Amniotic epithelial cell (primary cell): ENCODE measurements around the gene CHEK1.

Source experiments
- DNase-seq: peaks from one replicate; pipeline ENCODE4 v3.0.0-alpha.2; 2010; ENCODE audit warnings: low read depth

Gene CHEK1

DNA sequence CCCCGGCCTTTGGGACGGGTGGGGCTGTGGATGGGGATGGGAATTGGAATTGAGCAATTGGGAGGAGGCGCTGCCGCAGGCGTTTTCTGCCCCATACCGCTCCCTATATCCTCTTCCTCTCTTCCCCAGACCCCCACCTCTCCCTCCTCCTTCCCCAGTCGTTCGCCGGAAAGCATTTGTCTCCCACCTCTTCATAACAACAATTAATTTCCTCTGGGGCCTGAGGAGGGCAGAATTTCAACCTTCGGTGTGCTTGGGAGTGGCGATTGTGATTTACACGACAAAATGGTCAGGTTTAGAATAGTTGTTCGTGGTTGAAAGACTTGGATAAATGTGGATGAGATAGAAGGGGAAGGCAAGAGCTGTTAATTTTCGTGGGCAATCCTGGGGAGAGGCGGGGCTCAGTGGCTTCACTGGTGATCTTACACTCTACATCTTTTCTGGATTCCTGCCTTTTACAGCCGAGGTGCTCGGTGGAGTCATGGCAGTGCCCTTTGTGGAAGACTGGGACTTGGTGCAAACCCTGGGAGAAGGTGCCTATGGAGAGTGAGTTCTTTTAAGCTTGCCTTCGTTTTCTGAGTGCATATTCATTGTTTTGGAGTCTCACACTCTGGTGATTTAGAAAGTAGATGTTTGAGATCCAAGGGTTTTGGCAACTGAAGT lies 1.5 kb downstream of the CHEK1 start:
- DNase-seq, result peak; percentile 73

DNA sequence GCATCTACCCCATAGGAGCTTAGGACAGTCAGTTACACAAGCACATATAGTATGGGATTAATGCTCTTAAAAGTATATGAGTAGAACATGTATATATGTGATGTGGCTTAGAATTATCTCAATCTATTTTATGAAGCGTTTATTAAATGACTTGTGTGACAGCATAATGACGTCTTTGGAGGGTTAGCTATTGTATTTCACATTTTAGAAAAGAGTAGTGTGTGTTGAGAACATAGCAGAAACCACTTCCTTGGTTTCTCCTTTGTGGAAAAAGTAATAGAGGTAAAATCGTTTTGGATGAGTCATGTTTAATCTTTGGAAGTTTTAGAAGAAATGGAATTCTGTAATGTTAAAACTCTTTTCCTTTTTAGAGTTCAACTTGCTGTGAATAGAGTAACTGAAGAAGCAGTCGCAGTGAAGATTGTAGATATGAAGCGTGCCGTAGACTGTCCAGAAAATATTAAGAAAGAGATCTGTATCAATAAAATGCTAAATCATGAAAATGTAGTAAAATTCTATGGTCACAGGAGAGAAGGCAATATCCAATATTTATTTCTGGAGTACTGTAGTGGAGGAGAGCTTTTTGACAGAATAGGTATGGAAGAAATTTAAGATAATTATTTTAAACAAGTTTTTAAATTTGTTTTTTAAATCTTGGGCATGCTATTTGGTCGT lies 2.4 kb downstream of the CHEK1 start:
- no peak for DNase-seq

DNA sequence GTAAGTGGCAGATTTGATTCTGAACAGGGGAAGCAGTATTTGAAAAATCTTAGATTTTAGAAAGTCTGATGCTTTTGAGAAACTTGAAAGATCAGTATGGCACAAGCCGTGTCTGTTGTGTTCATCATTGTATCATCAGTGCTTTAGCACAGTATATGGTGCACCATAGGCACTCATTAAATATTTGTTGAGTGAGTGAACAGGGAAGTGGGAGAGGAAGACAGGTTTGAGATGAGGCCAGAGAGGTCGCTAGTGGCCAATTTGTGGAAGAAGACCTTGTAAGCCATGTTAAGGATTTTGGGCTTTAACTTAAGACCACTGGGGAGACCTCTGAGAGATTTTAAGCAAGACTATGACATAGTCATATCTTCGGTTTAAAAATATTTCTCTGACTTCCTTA lies 12.9 kb downstream of the CHEK1 start:
- DNase-seq, result no peak

DNA sequence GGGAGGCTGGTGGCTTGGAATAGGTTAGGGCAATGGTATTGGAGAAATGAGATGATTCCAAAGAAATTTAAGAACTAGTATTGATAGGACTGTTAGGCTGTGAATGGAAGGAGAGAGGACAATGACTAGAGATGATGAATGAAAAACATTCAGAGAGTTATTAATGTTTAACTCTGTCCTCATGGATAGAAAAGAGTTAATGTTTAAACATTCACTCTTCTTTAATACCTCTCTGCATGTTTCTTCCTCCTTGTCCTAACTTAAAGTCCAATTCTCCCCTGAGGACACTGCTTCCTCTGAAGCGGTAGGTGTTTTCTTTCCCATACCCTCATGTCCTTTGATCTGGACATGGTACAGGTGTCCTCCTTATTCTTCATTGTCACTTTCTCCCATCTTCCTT lies 13.4 kb downstream of the CHEK1 start:
- DNase-seq, result no peak

DNA sequence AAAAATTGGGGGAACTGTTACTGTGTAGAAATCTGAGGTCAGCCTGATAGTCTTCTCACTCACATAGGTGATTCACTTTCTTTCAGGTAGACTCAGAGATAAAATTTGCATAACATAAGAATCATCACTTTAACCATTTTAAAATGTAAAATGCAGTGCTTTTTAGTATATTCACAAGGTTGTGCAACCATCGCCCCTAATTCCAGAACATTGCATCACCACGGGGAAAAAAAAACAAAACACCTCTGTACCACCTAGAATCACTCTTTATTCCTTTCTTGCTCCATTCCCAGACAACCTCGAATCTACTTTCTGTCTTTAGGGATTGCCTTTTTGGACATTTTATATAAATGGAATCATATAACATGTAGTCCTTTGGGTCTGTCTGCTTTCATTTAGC lies 20.9 kb downstream of the CHEK1 start:
- DNase-seq, result no peak

DNA sequence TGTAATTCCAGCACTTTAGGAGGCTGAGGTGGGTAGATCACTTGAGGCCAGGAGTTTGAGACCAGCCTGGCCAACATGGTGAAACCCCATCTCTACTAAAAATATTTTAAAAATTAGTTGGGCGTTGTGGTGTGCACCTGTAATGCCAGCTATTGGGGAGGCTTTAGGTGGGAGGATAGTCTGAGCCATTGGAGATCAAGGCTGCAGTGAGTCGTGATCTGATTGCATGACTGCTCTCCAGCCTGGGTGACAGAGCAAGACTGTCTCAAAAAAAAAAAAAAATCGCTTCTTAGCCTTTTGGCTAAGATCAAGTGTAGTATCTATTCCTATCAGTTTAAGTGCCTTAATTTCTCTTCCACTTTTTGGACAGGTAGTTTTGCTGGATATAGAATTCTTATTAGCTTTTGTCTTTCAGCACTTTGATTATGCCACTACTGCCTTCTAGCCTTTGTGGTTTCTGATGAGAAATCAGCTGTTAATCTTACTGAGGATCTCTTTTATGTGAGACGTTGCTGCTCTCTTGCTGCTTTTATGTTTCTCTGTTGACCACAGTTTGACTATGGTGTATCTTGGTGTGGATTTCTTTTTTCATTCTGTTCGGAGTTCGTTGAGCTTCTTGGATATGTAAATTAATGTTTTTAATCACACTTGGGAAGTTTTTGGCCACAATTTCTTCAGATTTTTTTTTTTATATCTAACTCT lies 24.7 kb downstream of the CHEK1 start:
- no peak for DNase-seq

DNA sequence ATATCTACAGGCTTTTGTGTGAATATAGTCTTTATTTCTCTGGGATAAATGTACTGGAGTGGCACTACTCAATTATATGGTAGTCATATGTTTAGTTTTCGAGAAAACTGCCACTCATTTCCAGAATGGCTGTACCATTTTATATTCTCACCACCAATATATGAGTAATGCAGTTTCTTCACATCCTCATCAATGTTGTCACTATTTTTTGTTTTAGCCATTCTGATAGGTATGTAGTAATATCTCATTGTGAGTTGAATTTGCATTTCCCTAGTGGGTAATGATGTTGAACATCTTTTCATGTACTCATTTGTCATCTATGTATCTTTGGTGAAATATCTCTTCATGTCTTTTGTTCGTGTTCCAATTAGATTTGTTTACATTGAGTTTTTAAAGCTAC lies 37.7 kb downstream of the CHEK1 start:
- no peak for DNase-seq

DNA sequence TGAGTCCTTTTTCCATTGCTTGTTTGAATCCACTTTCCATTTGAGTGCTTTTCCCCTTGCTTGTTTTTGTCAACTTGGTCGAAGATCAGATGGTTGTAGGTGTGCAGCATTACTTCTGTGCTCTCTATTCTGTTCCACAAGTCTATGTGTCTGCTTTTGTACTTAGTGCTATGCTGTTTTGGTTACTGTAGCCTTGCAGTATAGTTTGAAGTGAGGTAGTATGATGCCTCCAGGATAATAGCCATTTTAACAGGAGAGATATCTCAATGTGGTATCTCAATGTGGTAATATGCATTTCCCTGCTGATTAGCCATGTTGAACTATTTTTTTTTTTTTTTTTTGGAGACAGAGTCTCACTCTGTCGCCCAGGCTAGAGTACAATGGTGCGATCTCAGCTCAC lies 38.9 kb downstream of the CHEK1 start:
- peak; percentile 54 for DNase-seq

DNA sequence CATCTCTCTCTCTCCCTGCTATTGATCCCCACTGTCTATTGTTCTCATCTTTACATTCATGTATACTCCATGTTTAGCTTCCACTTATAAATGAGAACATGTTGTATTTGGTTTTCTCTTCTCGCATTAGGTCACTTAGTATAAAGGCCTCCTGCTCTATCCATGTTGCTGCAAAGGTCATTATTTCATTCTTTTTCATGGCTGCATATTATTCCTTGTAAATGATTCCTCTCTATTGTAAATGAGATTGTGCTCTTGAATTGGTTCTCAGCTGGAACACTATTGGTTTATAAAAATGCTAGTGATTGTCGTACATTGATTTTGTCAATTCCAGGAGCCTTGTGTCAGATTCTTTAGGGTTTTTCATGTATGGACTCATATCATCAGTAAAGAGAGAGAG lies 42.2 kb downstream of the CHEK1 start:
- no peak for DNase-seq

DNA sequence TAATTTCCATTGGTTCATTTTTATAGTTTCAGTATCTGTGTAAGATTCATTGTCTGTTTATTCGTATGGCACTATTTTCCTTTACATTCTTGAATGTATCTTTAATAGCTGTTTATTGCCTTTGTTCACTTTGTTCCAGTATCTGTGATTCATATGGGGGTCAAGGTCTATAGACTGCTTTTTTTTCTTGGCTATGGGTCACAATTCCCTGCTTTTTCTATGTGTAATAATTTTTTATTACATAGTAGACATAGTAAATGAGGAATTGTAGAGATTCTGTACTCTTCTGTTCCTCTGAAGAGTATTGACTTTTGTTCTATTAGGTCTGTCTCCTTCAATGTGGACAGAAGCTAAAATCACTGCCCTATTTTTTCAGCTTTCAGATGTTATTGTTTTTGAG lies 45.2 kb downstream of the CHEK1 start:
- DNase-seq, result no peak

DNA sequence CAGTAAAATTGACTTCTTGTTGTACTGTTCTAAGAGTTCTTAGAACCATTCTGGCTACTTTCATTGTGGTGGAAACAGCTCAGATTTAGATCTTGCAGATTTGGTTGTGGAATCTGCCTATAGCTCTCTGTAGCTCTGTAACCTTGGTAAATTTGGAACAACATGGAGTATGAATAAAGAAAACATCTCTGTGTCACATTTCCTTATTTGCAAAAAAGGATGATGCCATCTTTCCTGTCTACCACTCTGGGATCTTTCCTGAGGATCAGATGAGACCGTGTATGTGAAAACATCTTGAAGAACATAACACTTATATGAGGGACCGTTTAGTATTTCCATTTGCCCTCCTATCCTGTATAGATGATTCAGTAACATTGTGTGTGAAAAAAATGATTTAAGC lies 46.6 kb downstream of the CHEK1 start:
- DNase-seq, result no peak

DNA sequence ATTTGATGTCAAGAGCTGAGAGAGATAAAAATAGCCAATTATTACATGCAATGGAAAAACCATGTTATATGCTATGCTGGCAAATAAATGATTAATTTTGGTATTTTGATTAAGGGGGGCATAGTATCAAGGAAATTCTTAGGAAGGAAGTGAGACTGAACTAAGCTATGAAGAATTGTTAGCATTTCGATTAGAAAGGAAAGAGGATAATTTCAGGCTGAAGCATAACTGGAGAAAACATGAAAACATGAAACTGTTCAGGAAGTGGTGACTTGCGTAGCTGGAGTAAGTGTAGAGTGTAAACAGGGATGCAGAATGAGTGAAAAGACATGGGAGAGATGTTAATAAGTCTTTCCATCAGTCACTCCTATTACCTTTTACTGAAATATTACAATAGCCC lies 49.2 kb downstream of the CHEK1 start:
- no peak for DNase-seq

DNA sequence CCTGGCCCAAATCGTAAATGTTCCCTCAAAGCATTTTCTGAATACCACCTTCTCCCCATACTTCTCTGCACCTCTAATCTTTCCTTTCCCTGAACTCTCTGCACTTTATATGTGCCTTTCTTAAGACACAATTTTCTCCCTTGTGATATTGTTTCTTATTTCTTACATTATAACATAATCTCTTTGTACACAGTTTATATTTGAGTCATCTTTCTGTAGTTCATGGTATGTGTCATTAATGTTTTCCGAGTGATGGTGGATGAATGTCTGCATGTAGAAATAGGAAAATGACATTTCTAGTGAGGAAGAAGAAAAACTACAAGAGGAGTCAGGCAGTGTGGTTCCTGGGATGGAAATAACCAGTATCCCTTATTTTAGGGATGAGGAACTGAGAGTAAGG lies 50.2 kb downstream of the CHEK1 start:
- peak; percentile 12 for DNase-seq

DNA sequence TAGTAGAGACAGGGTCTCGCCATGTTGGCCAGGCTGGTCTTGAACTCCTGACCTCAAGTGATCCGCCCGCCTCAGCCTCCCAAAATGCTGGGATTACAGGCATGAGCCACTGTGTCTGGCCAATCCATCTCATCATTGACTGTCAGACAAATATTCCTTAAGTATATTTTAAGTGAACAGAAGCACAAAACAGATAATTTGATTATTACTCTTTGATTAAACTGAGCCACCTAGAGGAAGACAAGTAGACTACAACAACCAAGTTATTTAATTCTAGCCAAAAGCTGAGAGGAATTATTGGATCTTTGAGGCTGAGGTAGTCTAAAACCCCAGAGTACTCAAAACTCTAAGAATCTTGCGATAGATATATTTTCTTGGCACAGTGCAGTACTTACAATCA lies 54.4 kb downstream of the CHEK1 start:
- DNase-seq, result no peak

DNA sequence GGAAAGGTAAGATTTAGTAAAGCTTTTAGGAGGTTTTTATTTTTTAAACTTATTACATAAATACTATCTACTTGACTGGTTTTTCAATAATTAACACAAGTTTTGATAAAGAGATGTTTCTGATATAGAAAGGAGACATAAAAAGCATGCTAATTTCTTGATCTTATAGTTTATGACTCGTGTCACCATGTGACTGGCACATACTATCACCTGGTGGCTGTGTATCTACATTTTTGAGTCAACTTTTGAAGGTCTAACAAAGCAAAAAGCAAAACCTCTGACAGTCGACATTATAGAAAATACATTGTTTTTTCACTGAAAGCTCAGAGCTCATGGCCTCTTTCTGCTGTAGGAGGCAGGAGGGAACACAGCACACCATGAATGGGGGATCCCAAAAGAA lies 54.9 kb downstream of the CHEK1 start:
- no peak for DNase-seq

DNA sequence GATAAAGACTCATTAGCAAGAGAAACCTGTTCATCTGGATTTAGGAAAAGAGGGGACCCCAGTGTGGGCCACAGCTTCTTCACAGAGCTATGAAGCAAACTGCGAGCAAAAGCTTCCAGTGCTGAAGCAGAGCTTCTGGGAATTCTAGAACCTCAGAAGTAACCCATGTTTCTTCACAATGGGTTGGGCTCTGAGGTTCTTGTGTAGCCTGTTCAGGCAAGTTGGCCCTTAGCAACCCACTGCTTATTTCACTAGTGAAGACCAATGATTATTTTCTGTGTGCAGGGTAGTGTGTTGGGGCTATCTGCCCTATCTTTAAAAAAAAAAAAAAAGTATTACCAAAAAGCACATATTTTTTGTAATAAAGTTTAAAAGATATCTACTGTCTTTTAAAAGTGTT lies 55.8 kb downstream of the CHEK1 start, which contains the start of gene ACRV1:
Gene ACRV1 (minus strand): TSS at position 101 of the 400 bp plus-strand sequence. CDS start 67 bp downstream, at position 34.
- no peak for DNase-seq

DNA sequence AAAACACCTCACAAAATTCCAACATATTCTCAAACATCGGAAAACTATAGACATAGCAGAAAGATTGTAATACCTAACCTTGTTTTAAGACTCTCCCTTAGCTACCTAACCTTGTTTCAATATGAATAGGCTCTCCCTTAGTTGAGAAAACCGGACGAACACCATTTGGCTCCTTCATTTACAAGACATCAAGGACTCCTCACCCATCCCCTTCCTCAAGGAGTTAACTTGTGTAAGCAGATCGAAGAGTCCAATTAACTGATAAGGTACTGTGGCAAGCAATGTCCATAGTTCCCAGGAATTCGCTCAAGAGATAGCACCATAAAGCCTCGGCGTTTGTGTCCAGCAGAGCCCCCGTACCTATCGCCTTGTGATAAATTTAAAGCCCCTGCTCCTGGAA lies 60.3 kb downstream of the CHEK1 start:
- DNase-seq, result no peak

DNA sequence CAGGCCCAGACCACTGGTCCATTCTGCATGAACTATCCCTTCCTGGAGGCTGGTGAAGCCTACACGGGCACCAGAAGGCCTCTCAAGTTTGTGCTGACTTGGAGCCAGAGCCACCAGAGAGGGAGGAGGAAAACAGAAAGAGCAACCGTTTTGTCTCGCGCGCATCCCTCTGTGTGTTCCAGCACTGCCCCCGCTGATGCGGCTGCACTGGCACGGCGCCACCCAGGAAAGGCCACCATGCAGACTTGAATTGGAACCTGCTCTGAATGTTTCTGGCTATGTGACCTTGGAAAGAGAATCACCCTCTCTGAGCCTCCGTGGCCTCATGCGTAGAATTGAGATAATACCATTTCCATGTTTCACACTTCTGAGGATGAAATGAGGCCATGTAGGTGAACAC lies 63.1 kb downstream of the CHEK1 start:
- no peak for DNase-seq

DNA sequence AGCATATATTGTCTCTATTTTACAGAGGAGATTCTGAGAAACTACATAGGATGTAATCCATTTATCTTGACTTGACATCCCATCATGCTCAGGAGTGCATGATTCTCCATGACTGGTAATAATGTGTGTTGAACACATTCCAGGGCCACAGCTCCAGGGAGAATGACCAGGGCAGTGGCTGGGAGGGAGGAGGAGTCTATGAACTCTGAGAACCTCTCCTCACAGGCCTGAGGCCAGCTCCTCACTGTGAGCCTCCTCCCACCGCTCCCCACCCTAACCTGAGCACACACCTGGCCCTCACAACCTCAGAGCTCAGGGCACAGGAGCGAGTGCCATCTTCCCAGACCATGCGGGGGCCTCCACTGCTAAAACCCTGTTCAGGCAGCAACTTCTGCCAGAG lies 63.7 kb downstream of the CHEK1 start:
- DNase-seq, result no peak

DNA sequence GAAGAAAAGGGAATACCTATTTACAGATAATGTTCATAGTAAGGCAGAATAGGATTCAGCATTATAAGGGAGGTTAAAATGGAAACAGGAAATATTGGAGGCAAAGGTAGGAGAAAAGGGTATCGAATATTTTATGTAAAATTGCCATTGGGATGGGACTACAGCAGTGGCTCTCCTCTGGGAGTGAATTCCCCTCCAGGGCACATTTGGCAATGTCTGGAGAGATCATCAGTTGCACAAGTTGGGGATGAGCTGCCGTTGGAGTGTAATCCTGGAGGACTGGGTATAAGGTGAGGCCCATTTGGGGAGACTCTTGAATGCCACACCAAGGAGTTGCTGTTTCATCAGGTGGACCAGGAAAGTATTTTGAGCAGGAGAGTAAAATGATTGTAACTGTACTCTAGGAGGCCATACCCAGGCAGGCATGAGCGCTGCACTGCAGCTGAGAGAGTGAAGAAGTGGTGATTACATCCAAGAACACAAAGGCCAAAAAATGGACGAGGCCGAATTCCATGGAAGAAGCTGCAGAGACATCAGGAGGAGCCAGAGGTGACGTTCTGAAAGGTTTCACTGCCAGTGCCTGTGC lies 64.4 kb downstream of the CHEK1 start:
- DNase-seq, result no peak

DNA sequence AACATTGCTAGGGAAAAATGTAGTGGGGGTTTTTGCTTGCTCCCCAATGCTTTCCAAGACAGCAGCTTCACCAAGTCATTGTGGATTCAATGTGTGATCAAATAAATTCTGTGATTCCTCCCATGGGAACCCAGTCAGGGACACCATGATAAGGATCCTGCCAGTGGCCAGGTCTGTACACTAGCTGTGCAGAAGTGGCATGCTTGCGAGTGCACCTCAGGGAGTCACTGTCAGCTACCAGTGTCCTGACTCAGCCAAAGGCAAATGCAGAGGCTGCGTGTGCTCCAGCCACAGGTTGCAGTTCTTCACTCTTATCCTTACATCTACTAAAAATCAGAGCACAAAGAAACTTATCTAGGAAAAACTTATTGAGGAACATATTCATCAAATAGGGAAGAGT lies 65.0 kb downstream of the CHEK1 start:
- no peak for DNase-seq

DNA sequence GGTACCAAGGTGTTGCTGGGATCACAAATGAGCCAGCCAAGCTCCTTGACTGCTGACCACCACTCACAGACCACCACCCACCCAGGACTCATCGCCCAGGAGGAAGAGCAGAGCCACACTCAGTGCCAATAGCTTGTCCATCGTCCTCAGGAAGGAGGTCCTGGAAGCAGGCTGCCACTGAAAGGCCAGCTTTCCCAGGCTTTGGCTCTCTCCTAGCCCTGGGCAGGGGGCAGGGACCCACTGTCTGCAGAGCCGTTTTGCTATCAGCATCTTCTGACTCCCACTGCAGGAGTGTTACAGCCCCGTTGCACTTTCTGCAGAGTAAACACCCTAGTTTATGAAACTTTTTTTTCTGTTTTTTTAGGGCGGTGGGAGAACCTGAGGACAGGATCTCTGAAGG lies 67.9 kb downstream of the CHEK1 start:
- DNase-seq, result no peak

DNA sequence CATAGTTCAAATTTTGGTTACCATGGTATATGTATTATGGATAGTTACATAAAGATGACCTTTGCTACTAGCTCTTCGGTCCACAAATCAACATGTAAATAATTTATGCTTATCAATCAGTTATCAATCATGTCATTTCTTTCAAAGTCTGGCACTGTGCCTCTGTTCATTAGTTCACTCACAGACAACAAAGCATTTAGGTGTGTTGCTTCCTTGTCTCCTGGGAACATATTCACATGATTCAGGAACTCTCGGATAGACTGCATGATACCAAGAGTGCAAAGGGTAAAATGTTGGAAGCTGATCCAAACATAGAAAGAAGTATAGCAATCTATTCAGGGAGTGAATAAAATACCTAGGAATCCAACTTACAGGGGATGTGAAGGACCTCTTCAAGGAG lies 70.0 kb downstream of the CHEK1 start:
- no peak for DNase-seq
